WTC11 (cell line): ENCODE data around the gene MARS1. TPM values are rescaled to one million over a fixed set of nuclear protein-coding genes. Genes with fewer than 3 reads are reported as not detected.

Experiments used
- ATAC-seq: fragments of 200-7000 bp; cut with Tn5 transposase; 2 replicates; pipeline ENCODE4 v1.10.0; 2021; ENCODE audit warnings: mild to moderate bottlenecking, moderate library complexity
- CTCF ChIA-PET: fragments of 300-600 bp; sonication (Branson Sonifier 250); formaldehyde crosslinking; loops from one replicate; lab custom pipeline; 2021; ENCODE audit warnings: antibody characterized with exemption; lab: Charles Lee
- POLR2A ChIA-PET: fragments of 350-600 bp; sonication (Branson Sonifier 250); formaldehyde crosslinking; loops from one replicate; lab custom pipeline; 2021; ENCODE audit warnings: antibody characterized with exemption; lab: Charles Lee
- DNase-seq: peaks from one replicate; pipeline ENCODE4 v3.0.0; 2021; ENCODE audit warnings: low spot score
- H3K27ac Mint-ChIP-seq: 2 replicates; pipeline ENCODE4 v1.8.0; 2021; ENCODE audit warnings: mixed read lengths
- H3K27me3 Mint-ChIP-seq: 2 replicates; pipeline ENCODE4 v1.8.0; 2021; ENCODE audit warnings: low read depth, mild to moderate bottlenecking, moderate library complexity, mixed read lengths
- H3K36me3 Mint-ChIP-seq: 2 replicates; pipeline ENCODE4 v1.8.0; 2021; ENCODE audit warnings: mixed read lengths
- H3K4me1 Mint-ChIP-seq: 2 replicates; pipeline ENCODE4 v1.8.0; 2022; ENCODE audit warnings: mixed read lengths
- H3K4me3 Mint-ChIP-seq: 2 replicates; pipeline ENCODE4 v1.8.0; 2021; ENCODE audit warnings: mild to moderate bottlenecking, moderate library complexity, mixed read lengths
- H3K9me3 Mint-ChIP-seq: 2 replicates; pipeline ENCODE4 v1.8.0; 2021; ENCODE audit warnings: mixed read lengths
- AFF4 ChIP-seq: sonication (generic); formaldehyde crosslinking; IDR thresholded peaks from 2 replicates; pipeline ENCODE4 v1.8.1; 2023; ENCODE audit warnings: mild to moderate bottlenecking, missing genetic modification reagents, borderline replicate concordance
- ELF4 ChIP-seq: sonication (generic); formaldehyde crosslinking; IDR thresholded peaks from 2 replicates; pipeline ENCODE4 v1.8.1; 2022; ENCODE audit warnings: low read depth, mild to moderate bottlenecking, moderate library complexity, missing genetic modification reagents
- EMX1 ChIP-seq: fragments of 250-450 bp; sonication (Bioruptor Pico); IDR thresholded peaks from 2 replicates; pipeline ENCODE4 v1.8.0; 2021; ENCODE audit warnings: mild to moderate bottlenecking
- JUN ChIP-seq: sonication (generic); formaldehyde crosslinking; IDR thresholded peaks from 2 replicates; pipeline ENCODE4 v1.8.0; 2023; ENCODE audit warnings: mild to moderate bottlenecking, missing genetic modification reagents
- MYBL2 ChIP-seq: sonication (generic); formaldehyde crosslinking; IDR thresholded peaks from 2 replicates; pipeline ENCODE4 v1.8.1; 2023; ENCODE audit warnings: mild to moderate bottlenecking, moderate library complexity, missing genetic modification reagents
- RELA ChIP-seq: sonication (generic); formaldehyde crosslinking; IDR thresholded peaks from 2 replicates; pipeline ENCODE4 v1.8.1; 2022; ENCODE audit warnings: missing genetic modification reagents, mild to moderate bottlenecking, borderline replicate concordance
- SMAD4 ChIP-seq: sonication (generic); formaldehyde crosslinking; IDR thresholded peaks from 2 replicates; pipeline ENCODE4 v1.8.0; 2022; ENCODE audit warnings: mild to moderate bottlenecking, missing genetic modification reagents
- STAT6 ChIP-seq: sonication (generic); formaldehyde crosslinking; conservative IDR thresholded peaks from 2 replicates; pipeline ENCODE4 v1.8.1; 2023; ENCODE audit warnings: mild to moderate bottlenecking, low read depth, missing genetic modification reagents, moderate library complexity
- ZNF396 ChIP-seq: fragments of 250-450 bp; sonication (Bioruptor Pico); IDR thresholded peaks from 2 replicates; pipeline ENCODE4 v1.8.0; 2021; ENCODE audit warnings: mild to moderate bottlenecking, moderate library complexity, borderline replicate concordance
- ZNF671 ChIP-seq: fragments of 250-450 bp; sonication (Bioruptor Pico); IDR thresholded peaks from 2 replicates; pipeline ENCODE4 v1.8.0; 2021; ENCODE audit warnings: mild to moderate bottlenecking
- total RNA-seq: library from RNA; stranded (reverse); gene quantifications from 3 replicates; pipeline ENCODE4 v1.2.3, GENCODE V29; 2021
- TF ChIP-seq, protein P1 (sequence below): sonication (generic); formaldehyde crosslinking; IDR thresholded peaks from 2 replicates; pipeline ENCODE4 v1.8.1; 2023; ENCODE audit warnings: mild to moderate bottlenecking, moderate library complexity, missing genetic modification reagents
- TF ChIP-seq, protein P2 (sequence below): sonication (generic); formaldehyde crosslinking; IDR thresholded peaks from 2 replicates; pipeline ENCODE4 v1.8.0; 2022; ENCODE audit warnings: missing genetic modification reagents
- TF ChIP-seq, protein P3 (sequence below): fragments of 250-450 bp; sonication (Bioruptor Pico); IDR thresholded peaks from 2 replicates; pipeline ENCODE4 v1.9.0; 2021; ENCODE audit warnings: mild to moderate bottlenecking

Gene MARS1
- total RNA-seq, 1 experiment from 2014 or later, result 367 TPM

DNA sequence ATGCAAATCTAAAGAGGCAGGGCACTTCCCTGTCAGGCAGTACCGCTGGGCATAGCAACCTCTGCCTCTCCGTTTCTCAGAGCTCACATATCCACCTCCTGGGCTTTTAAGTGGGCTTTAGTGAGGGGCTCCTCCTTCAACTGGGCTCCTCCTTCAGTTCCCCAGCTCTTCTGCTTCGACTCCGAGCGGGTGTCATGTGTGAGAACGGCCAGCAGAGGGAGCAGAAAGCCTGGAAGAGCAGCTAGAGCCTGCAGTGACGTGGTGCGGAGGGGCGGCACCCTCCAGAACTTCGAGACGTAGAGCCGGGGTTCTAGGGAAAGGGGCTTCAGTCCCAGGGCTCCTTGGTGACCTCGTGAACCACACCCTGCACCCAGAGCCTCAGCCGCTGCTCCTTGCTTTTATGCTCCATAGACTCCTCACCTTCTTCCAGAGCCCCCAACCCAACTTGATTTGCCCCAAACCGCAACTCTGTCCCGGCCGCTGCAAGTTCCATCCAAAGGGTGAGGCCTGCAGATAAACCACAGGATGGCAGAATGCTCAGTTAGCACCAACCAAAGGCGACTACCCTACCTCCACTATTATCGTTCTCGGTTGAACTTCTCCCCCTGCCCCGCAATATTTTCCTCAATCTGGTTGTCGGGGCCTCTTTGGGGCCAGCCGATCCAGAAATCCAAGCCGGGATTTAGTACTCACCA is 28.7 kb upstream of the MARS1 start (continued):
- TF ChIP-seq, protein P1, sequence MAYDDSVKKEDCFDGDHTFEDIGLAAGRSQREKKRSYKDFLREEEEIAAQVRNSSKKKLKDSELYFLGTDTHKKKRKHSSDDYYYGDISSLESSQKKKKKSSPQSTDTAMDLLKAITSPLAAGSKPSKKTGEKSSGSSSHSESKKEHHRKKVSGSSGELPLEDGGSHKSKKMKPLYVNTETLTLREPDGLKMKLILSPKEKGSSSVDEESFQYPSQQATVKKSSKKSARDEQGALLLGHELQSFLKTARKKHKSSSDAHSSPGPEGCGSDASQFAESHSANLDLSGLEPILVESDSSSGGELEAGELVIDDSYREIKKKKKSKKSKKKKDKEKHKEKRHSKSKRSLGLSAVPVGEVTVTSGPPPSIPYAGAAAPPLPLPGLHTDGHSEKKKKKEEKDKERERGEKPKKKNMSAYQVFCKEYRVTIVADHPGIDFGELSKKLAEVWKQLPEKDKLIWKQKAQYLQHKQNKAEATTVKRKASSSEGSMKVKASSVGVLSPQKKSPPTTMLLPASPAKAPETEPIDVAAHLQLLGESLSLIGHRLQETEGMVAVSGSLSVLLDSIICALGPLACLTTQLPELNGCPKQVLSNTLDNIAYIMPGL (CRISPR knock-in tag), result peak; percentile 38; the same call in 1 of the 2 replicates
- no peak for TF ChIP-seq MYBL2 (CRISPR knock-in tag)

GRCh38 chr12:57459750-57460467 is 28.0 kb upstream of the MARS1 start, which contains the start of gene GLI1:
Gene GLI1, plus strand, starts transcription at chr12:57459785. Its CDS starts 3,907 bp downstream, at chr12:57463692.
- peak within 1 kb of the TSS; percentile 96 for H3K4me3 Mint-ChIP-seq
- ATAC-seq, result no peak
- H3K4me1 Mint-ChIP-seq, result peaks cover 47% of the 10 kb centered on the region
- DNase-seq, result peak; percentile 39
- ChIA-PET POLR2A (interaction anchor here (1.0 to 2.0 kb wide), 7 partner anchors 18 to 348 kb away, joined by 3 to 9 read pairs (median 4); partner anchors contain the start of genes DDIT3 and SHMT2), CTCF (interaction anchor here (0.7 to 5.2 kb wide), 39 partner anchors 10 to 285 kb away, joined by 3 to 88 read pairs (median 7); partner anchors contain the start of genes DCTN2, DDIT3, INHBC and SHMT2)
- H3K9me3 Mint-ChIP-seq, result no peaks in the 10 kb centered on the region
- H3K27ac Mint-ChIP-seq, result peak within 1 kb of the TSS; percentile 100
- peaks cover 9% of the 10 kb centered on the region for H3K27me3 Mint-ChIP-seq
- no peaks in the 10 kb centered on the region for H3K36me3 Mint-ChIP-seq
- TF ChIP-seq, protein P2, sequence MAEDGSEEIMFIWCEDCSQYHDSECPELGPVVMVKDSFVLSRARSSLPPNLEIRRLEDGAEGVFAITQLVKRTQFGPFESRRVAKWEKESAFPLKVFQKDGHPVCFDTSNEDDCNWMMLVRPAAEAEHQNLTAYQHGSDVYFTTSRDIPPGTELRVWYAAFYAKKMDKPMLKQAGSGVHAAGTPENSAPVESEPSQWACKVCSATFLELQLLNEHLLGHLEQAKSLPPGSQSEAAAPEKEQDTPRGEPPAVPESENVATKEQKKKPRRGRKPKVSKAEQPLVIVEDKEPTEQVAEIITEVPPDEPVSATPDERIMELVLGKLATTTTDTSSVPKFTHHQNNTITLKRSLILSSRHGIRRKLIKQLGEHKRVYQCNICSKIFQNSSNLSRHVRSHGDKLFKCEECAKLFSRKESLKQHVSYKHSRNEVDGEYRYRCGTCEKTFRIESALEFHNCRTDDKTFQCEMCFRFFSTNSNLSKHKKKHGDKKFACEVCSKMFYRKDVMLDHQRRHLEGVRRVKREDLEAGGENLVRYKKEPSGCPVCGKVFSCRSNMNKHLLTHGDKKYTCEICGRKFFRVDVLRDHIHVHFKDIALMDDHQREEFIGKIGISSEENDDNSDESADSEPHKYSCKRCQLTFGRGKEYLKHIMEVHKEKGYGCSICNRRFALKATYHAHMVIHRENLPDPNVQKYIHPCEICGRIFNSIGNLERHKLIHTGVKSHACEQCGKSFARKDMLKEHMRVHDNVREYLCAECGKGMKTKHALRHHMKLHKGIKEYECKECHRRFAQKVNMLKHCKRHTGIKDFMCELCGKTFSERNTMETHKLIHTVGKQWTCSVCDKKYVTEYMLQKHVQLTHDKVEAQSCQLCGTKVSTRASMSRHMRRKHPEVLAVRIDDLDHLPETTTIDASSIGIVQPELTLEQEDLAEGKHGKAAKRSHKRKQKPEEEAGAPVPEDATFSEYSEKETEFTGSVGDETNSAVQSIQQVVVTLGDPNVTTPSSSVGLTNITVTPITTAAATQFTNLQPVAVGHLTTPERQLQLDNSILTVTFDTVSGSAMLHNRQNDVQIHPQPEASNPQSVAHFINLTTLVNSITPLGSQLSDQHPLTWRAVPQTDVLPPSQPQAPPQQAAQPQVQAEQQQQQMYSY (CRISPR knock-in tag), result no peak
- no peak for TF ChIP-seq ZNF671
- no peak for TF ChIP-seq EMX1 (CRISPR knock-in tag)
- no peak for TF ChIP-seq STAT6
- TF ChIP-seq JUN (CRISPR knock-in tag), result no peak
- TF ChIP-seq ZNF396, result no peak
- no peak for TF ChIP-seq AFF4 (CRISPR knock-in tag)
- TF ChIP-seq SMAD4 (CRISPR knock-in tag), result no peak
- TF ChIP-seq RELA (CRISPR knock-in tag), result no peak
- TF ChIP-seq ELF4 (CRISPR knock-in tag), result no peak
- TF ChIP-seq, protein P3, sequence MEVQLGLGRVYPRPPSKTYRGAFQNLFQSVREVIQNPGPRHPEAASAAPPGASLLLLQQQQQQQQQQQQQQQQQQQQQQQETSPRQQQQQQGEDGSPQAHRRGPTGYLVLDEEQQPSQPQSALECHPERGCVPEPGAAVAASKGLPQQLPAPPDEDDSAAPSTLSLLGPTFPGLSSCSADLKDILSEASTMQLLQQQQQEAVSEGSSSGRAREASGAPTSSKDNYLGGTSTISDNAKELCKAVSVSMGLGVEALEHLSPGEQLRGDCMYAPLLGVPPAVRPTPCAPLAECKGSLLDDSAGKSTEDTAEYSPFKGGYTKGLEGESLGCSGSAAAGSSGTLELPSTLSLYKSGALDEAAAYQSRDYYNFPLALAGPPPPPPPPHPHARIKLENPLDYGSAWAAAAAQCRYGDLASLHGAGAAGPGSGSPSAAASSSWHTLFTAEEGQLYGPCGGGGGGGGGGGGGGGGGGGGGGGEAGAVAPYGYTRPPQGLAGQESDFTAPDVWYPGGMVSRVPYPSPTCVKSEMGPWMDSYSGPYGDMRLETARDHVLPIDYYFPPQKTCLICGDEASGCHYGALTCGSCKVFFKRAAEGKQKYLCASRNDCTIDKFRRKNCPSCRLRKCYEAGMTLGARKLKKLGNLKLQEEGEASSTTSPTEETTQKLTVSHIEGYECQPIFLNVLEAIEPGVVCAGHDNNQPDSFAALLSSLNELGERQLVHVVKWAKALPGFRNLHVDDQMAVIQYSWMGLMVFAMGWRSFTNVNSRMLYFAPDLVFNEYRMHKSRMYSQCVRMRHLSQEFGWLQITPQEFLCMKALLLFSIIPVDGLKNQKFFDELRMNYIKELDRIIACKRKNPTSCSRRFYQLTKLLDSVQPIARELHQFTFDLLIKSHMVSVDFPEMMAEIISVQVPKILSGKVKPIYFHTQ (CRISPR knock-in tag), result no peak
